ENCODE data around the gene MAL. TPM values are rescaled to one million over a fixed set of nuclear protein-coding genes. Genes with fewer than 3 reads are reported as not detected.

The MAL gene
- polyA plus RNA-seq, 1 donor from 2014 or later, result not detected

- Histone ChIP-seq H3K9ac (ENCODE audit: low read length) (no peak overlapping the region), H3K4me3 (ENCODE audit: low read length) (no peak overlapping the region), H2AFZ (ENCODE audit: low read depth, low read length) (no peak overlapping the region), H3K9me2 (ENCODE audit: insufficient read depth, low read length) (no peaks in the 10 kb centered on the region), H3K9me3 (ENCODE audit: low read length) (peaks cover 15% of the 10 kb centered on the region), H4K20me1 (ENCODE audit: insufficient read depth) (no peaks in the 10 kb centered on the region), H3F3A (ENCODE audit: insufficient read depth, low read length, poor library complexity, severe bottlenecking) (no peaks in the 10 kb centered on the region), H3K79me2 (replicated peaks; ENCODE audit: insufficient read depth, low read length) (no peaks in the 10 kb centered on the region), H3K4me2 (ENCODE audit: low read length) (no peak overlapping the region), H3K27ac (ENCODE audit: low read length) (no peak overlapping the region), H3K27me3 (ENCODE audit: insufficient read depth, low read depth, low read length) (no peaks in the 10 kb centered on the region), H3K36me3 (ENCODE audit: insufficient read depth, low read length) (no peaks in the 10 kb centered on the region)
- TF ChIP-seq CTCF (IDR thresholded peaks at IDR 0.05; ENCODE audit: poor library complexity, severe bottlenecking), result no peak
- TF ChIP-seq SMC3 (conservative IDR thresholded peaks at IDR 0.05; ENCODE audit: poor library complexity), result no peak
- no peak for TF ChIP-seq MXI1 (conservative IDR thresholded peaks at IDR 0.05; ENCODE audit: poor library complexity, severe bottlenecking)
- no peak for TF ChIP-seq TAF1 (IDR thresholded peaks at IDR 0.05; ENCODE audit: low read depth)
- TF ChIP-seq REST (IDR thresholded peaks at IDR 0.05; ENCODE audit: borderline replicate concordance), result no peak
- TF ChIP-seq EP300 (conservative IDR thresholded peaks at IDR 0.05; ENCODE audit: poor library complexity, severe bottlenecking), result no peak
- no peak for TF ChIP-seq EZH2 (IDR thresholded peaks at IDR 0.05; ENCODE audit: borderline replicate concordance, insufficient read depth, low read length, poor library complexity, severe bottlenecking)
- no peak for TF ChIP-seq POLR2AphosphoS5 (IDR thresholded peaks at IDR 0.05)
- TF ChIP-seq RAD21 (conservative IDR thresholded peaks at IDR 0.05), result no peak
Measured at GRCh38 chr2:95010126-95010525, 15.4 kb upstream of the MAL start.

GRCh38 chr2:95010718-95011117 is 14.8 kb upstream of the MAL start:
- Histone ChIP-seq H3K9ac (ENCODE audit: low read length) (no peak overlapping the region), H2AFZ (ENCODE audit: low read depth, low read length) (no peak overlapping the region), H3K4me2 (ENCODE audit: low read length) (no peak overlapping the region), H3K79me2 (replicated peaks; ENCODE audit: insufficient read depth, low read length) (no peaks in the 10 kb centered on the region), H3F3A (ENCODE audit: insufficient read depth, low read length, poor library complexity, severe bottlenecking) (no peaks in the 10 kb centered on the region), H3K9me3 (ENCODE audit: low read length) (peaks cover 15% of the 10 kb centered on the region), H3K9me2 (ENCODE audit: insufficient read depth, low read length) (no peaks in the 10 kb centered on the region), H4K20me1 (ENCODE audit: insufficient read depth) (no peaks in the 10 kb centered on the region), H3K27ac (ENCODE audit: low read length) (no peak overlapping the region), H3K27me3 (ENCODE audit: insufficient read depth, low read depth, low read length) (no peaks in the 10 kb centered on the region), H3K36me3 (ENCODE audit: insufficient read depth, low read length) (no peaks in the 10 kb centered on the region), H3K4me3 (ENCODE audit: low read length) (no peak overlapping the region)
- TF ChIP-seq POLR2AphosphoS5 (IDR thresholded peaks at IDR 0.05) (no peak), EZH2 (IDR thresholded peaks at IDR 0.05; ENCODE audit: borderline replicate concordance, insufficient read depth, low read length, poor library complexity, severe bottlenecking) (no peak), REST (IDR thresholded peaks at IDR 0.05; ENCODE audit: borderline replicate concordance) (no peak), CTCF (IDR thresholded peaks at IDR 0.05; ENCODE audit: poor library complexity, severe bottlenecking) (no peak), RAD21 (conservative IDR thresholded peaks at IDR 0.05) (no peak), TAF1 (IDR thresholded peaks at IDR 0.05; ENCODE audit: low read depth) (no peak), MXI1 (conservative IDR thresholded peaks at IDR 0.05; ENCODE audit: poor library complexity, severe bottlenecking) (no peak), EP300 (conservative IDR thresholded peaks at IDR 0.05; ENCODE audit: poor library complexity, severe bottlenecking) (no peak), SMC3 (conservative IDR thresholded peaks at IDR 0.05; ENCODE audit: poor library complexity) (no peak)

Data from neural cell (in vitro differentiated cells).